ENCODE results near the gene STEAP4. TPM values are rescaled to one million over a fixed set of nuclear protein-coding genes. Genes with fewer than 3 reads are reported as not detected.

Gene STEAP4
- polyA plus RNA-seq, 1 donor (not counting 4 experiments of a cell fraction or from before 2014, with no cell fraction given): 2.0 TPM

DNA sequence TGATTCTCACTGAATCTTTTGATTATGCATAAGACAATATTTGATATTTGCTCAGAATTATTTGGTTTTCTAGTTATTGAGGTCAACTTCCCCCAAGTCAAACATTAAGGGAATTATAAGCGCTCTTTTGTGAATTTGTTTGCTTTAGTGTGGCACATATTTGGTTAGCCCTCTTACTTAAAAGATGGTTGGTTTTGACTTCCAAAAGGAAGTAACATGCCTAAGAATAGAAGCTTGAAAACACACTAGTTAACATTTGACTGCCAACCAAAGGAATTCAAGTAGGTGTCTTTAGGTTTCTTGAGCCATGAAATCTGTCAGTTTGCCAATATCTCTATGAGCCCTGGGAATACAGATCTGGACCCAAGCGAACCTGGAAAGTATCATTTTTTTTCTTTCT lies 24.9 kb downstream of the STEAP4 start:
- Histone ChIP-seq H3K9me3 (ENCODE audit: control insufficient read depth, low read depth, low read length) (no peaks in the 10 kb centered on the region), H3K27me3 (ENCODE audit: control insufficient read depth, extremely low read depth, insufficient read depth, low read length) (no peaks in the 10 kb centered on the region), H4K20me1 (ENCODE audit: control insufficient read depth, extremely low read depth, insufficient read depth, low read length) (no peaks in the 10 kb centered on the region), H3K9ac (ENCODE audit: control insufficient read depth, extremely low read depth, insufficient read depth, low read length) (no peak overlapping the region), H3K4me3 (ENCODE audit: control insufficient read depth in 2 of 3, extremely low read depth in 1 of 3, insufficient read depth in 2 of 3, low read depth in 1 of 3, low read length in 3 of 3) (no peak overlapping the region), H3K9me1 (ENCODE audit: control insufficient read depth, extremely low read depth, insufficient read depth, low read length) (no peaks in the 10 kb centered on the region), H3K27ac (ENCODE audit: control insufficient read depth, insufficient read depth, low read length) (no peak overlapping the region), H3K36me3 (ENCODE audit: control insufficient read depth in 2 of 2, extremely low read depth in 1 of 2, insufficient read depth in 2 of 2, low read length in 2 of 2) (no peaks in the 10 kb centered on the region), H3K4me2 (ENCODE audit: control insufficient read depth, extremely low read depth, insufficient read depth, low read depth, low read length) (no peak overlapping the region), H3K4me1 (ENCODE audit: control insufficient read depth, extremely low read depth, insufficient read depth, low read length) (peaks cover 10% of the 10 kb centered on the region), H2AFZ (ENCODE audit: control insufficient read depth, low read length) (no peak overlapping the region), H3K79me2 (ENCODE audit: control insufficient read depth, insufficient read depth, low read length) (no peaks in the 10 kb centered on the region)
- no peak for DNase-seq (ENCODE audit: low read depth, low spot score)
- FAIRE-seq: no peak
- TF ChIP-seq, protein P1, sequence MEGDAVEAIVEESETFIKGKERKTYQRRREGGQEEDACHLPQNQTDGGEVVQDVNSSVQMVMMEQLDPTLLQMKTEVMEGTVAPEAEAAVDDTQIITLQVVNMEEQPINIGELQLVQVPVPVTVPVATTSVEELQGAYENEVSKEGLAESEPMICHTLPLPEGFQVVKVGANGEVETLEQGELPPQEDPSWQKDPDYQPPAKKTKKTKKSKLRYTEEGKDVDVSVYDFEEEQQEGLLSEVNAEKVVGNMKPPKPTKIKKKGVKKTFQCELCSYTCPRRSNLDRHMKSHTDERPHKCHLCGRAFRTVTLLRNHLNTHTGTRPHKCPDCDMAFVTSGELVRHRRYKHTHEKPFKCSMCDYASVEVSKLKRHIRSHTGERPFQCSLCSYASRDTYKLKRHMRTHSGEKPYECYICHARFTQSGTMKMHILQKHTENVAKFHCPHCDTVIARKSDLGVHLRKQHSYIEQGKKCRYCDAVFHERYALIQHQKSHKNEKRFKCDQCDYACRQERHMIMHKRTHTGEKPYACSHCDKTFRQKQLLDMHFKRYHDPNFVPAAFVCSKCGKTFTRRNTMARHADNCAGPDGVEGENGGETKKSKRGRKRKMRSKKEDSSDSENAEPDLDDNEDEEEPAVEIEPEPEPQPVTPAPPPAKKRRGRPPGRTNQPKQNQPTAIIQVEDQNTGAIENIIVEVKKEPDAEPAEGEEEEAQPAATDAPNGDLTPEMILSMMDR (optimal IDR thresholded peaks at IDR 0.05 in 1 of 3, IDR thresholded peaks at IDR 0.05 in 1 of 3, conservative IDR thresholded peaks at IDR 0.05 in 1 of 3; ENCODE audit: extremely low read depth in 1 of 3, insufficient read depth in 2 of 3, low read length in 3 of 3): no peak
- TF ChIP-seq EZH2 (IDR thresholded peaks at IDR 0.05; ENCODE audit: low read length): no peak
- dilution Hi-C loops (cut with MboI; ENCODE audit: extremely low pct_ligation_motif_present, low sequenced_read_pairs): no loop called here

DNA sequence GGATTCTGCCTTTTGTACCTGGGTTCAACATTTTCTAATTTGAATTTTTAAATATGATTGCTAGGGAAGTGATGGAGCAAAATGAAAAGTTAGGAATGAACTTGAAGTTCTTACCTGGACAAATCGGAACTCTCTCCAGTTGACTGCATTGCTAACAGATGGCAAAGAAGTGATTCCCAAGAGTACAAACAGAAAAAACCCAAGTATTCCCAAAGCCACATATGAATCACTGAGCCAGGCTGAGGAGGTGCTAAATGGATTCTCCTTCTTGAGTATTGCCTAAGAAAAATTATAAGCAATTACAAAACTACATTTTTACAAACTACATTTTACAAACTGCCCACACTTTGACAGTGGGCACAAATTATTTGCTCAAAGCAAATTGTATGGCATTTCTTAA lies 25.9 kb downstream of the STEAP4 start:
- H3K4me3 ChIP-seq (ENCODE audit: control insufficient read depth in 2 of 3, extremely low read depth in 1 of 3, insufficient read depth in 2 of 3, low read depth in 1 of 3, low read length in 3 of 3): no peak overlapping the region
- TF ChIP-seq EZH2 (IDR thresholded peaks at IDR 0.05; ENCODE audit: low read length): no peak
- TF ChIP-seq, protein P1 (optimal IDR thresholded peaks at IDR 0.05 in 1 of 3, IDR thresholded peaks at IDR 0.05 in 1 of 3, conservative IDR thresholded peaks at IDR 0.05 in 1 of 3; ENCODE audit: extremely low read depth in 1 of 3, insufficient read depth in 2 of 3, low read length in 3 of 3): no peak
- H3K4me2 ChIP-seq (ENCODE audit: control insufficient read depth, extremely low read depth, insufficient read depth, low read depth, low read length): no peak overlapping the region
- DNase-seq (ENCODE audit: low read depth, low spot score) (no peak), FAIRE-seq (no peak)
- H3K9me3 ChIP-seq (ENCODE audit: control insufficient read depth, low read depth, low read length): no peaks in the 10 kb centered on the region
- no peaks in the 10 kb centered on the region for H4K20me1 ChIP-seq (ENCODE audit: control insufficient read depth, extremely low read depth, insufficient read depth, low read length)
- no peaks in the 10 kb centered on the region for H3K36me3 ChIP-seq (ENCODE audit: control insufficient read depth in 2 of 2, extremely low read depth in 1 of 2, insufficient read depth in 2 of 2, low read length in 2 of 2)
- no peaks in the 10 kb centered on the region for H3K27me3 ChIP-seq (ENCODE audit: control insufficient read depth, extremely low read depth, insufficient read depth, low read length)
- dilution Hi-C loops (cut with MboI; ENCODE audit: extremely low pct_ligation_motif_present, low sequenced_read_pairs): no loop called here
- H3K27ac ChIP-seq (ENCODE audit: control insufficient read depth, insufficient read depth, low read length): no peak overlapping the region
- H3K4me1 ChIP-seq (ENCODE audit: control insufficient read depth, extremely low read depth, insufficient read depth, low read length): peaks cover 10% of the 10 kb centered on the region
- H3K9ac ChIP-seq (ENCODE audit: control insufficient read depth, extremely low read depth, insufficient read depth, low read length): no peak overlapping the region
- H3K9me1 ChIP-seq (ENCODE audit: control insufficient read depth, extremely low read depth, insufficient read depth, low read length): no peaks in the 10 kb centered on the region
- H2AFZ ChIP-seq (ENCODE audit: control insufficient read depth, low read length): no peak overlapping the region
- H3K79me2 ChIP-seq (ENCODE audit: control insufficient read depth, insufficient read depth, low read length): no peaks in the 10 kb centered on the region

All from keratinocyte (primary cell).